GM21447 (cell line): ENCODE data around the gene ZKSCAN1.
"Not testable (repeated sequence)": the region's sequence is repeated elsewhere in the genome, so short reads cannot be mapped to it uniquely, and the experiment has no call there.

Experiments
- ATAC-seq: cut with Tn5 transposase; IDR thresholded peaks from one replicate; pipeline ENCODE4 v1.9.1; 2021; ENCODE audit not compliant: unreplicated experiment

The ZKSCAN1 gene

GRCh38 chr7:100000239-100000638 lies 15.2 kb upstream of the ZKSCAN1 start:
- ATAC-seq = no peak

- ATAC-seq = no peak
Measured at GRCh38 chr7:100003711-100004661, 11.4 kb upstream of the ZKSCAN1 start.

- ATAC-seq = no peak
Measured at GRCh38 chr7:100007887-100008286, 7.5 kb upstream of the ZKSCAN1 start.

- no peak for ATAC-seq
Measured at GRCh38 chr7:100008525-100008924, 6.9 kb upstream of the ZKSCAN1 start.

- not testable (repeated sequence) for ATAC-seq
Measured at GRCh38 chr7:100009952-100010351, 5.4 kb upstream of the ZKSCAN1 start.

GRCh38 chr7:100010901-100011300 lies 4.5 kb upstream of the ZKSCAN1 start:
- no peak for ATAC-seq

- no peak for ATAC-seq
Measured at GRCh38 chr7:100011516-100011915, 3.9 kb upstream of the ZKSCAN1 start.

GRCh38 chr7:100012385-100013327 lies 2.7 kb upstream of the ZKSCAN1 start:
- ATAC-seq = not testable (repeated sequence)

- ATAC-seq = no peak
Measured at GRCh38 chr7:100013328-100013676, 2.1 kb upstream of the ZKSCAN1 start.

GRCh38 chr7:100016215-100016901 lies 962 bp downstream of the ZKSCAN1 start:
- no peak for ATAC-seq

- no peak for ATAC-seq
Measured at GRCh38 chr7:100017300-100017699, 1.9 kb downstream of the ZKSCAN1 start.

GRCh38 chr7:100017875-100018274 lies 2.5 kb downstream of the ZKSCAN1 start:
- ATAC-seq = no peak

- no peak for ATAC-seq
Measured at GRCh38 chr7:100019908-100020307, 4.5 kb downstream of the ZKSCAN1 start.

- ATAC-seq = no peak
Measured at GRCh38 chr7:100021297-100021696, 5.9 kb downstream of the ZKSCAN1 start.

GRCh38 chr7:100022621-100023020 lies 7.2 kb downstream of the ZKSCAN1 start:
- no peak for ATAC-seq

GRCh38 chr7:100023526-100023925 lies 8.1 kb downstream of the ZKSCAN1 start:
- ATAC-seq = no peak

- no peak for ATAC-seq
Measured at GRCh38 chr7:100024020-100024619, 8.7 kb downstream of the ZKSCAN1 start.

GRCh38 chr7:100027197-100027596 lies 11.8 kb downstream of the ZKSCAN1 start:
- ATAC-seq = no peak

- ATAC-seq = no peak
Measured at GRCh38 chr7:100029596-100029995, 14.2 kb downstream of the ZKSCAN1 start.

GRCh38 chr7:100033526-100033925 lies 18.1 kb downstream of the ZKSCAN1 start:
- no peak for ATAC-seq
